Left kidney (tissue), 2 donors: ENCODE measurements around the gene ZZZ3. TPM values are rescaled to one million over a fixed set of nuclear protein-coding genes. Genes with fewer than 3 reads are reported as not detected.
"Not testable (repeated sequence)": the region's sequence is repeated elsewhere in the genome, so short reads cannot be mapped to it uniquely, and the experiment has no call there.

Source experiments
- DNase-seq: peaks from one replicate; pipeline ENCODE4 v3.0.0-alpha.2; 2013
- polyA plus RNA-seq: library from polyadenylated mRNA; unstranded; fragments of 120-200 nt; gene quantifications from one replicate; pipeline ENCODE4 v1.2.1, GENCODE V29; 2013; ENCODE audit not compliant: insufficient read length

ZZZ3 gene
- polyA plus RNA-seq, 1 donor: 73.0 TPM

- no peak for DNase-seq
These were observed 10.1 kb downstream of the ZZZ3 start for GRCh38 chr1:77672374-77672773.

GRCh38 chr1:77671836-77672235 lies 10.6 kb downstream of the ZZZ3 start:
- no peak for DNase-seq

- DNase-seq: no peak
These were observed 12.1 kb downstream of the ZZZ3 start for GRCh38 chr1:77670330-77670729.

GRCh38 chr1:77668924-77669449 lies 13.5 kb downstream of the ZZZ3 start:
- no peak for DNase-seq

GRCh38 chr1:77664939-77665516 lies 17.4 kb downstream of the ZZZ3 start:
- DNase-seq: no peak

GRCh38 chr1:77661696-77662095 lies 20.8 kb downstream of the ZZZ3 start:
- DNase-seq: no peak

GRCh38 chr1:77659879-77660593 lies 22.4 kb downstream of the ZZZ3 start:
- DNase-seq: no peak

- DNase-seq: no peak
These were observed 24.2 kb downstream of the ZZZ3 start for GRCh38 chr1:77658271-77658670.

GRCh38 chr1:77655431-77655974 lies 27.0 kb downstream of the ZZZ3 start:
- DNase-seq: no peak

GRCh38 chr1:77652970-77653516 lies 29.4 kb downstream of the ZZZ3 start:
- no peak for DNase-seq

GRCh38 chr1:77652268-77652667 lies 30.2 kb downstream of the ZZZ3 start:
- DNase-seq: no peak

GRCh38 chr1:77649127-77649526 lies 33.3 kb downstream of the ZZZ3 start:
- no peak for DNase-seq

- not testable (repeated sequence) for DNase-seq
These were observed 36.2 kb downstream of the ZZZ3 start for GRCh38 chr1:77646224-77646623.

- no peak for DNase-seq
These were observed 39.0 kb downstream of the ZZZ3 start for GRCh38 chr1:77643456-77643855.

- DNase-seq: no peak
These were observed 39.5 kb downstream of the ZZZ3 start for GRCh38 chr1:77642941-77643340.

- no peak for DNase-seq
These were observed 40.3 kb downstream of the ZZZ3 start for GRCh38 chr1:77642196-77642595.

- no peak for DNase-seq
These were observed 42.8 kb downstream of the ZZZ3 start for GRCh38 chr1:77639557-77640069.

- no peak for DNase-seq
These were observed 43.4 kb downstream of the ZZZ3 start for GRCh38 chr1:77639056-77639455.

GRCh38 chr1:77636864-77637263 lies 45.6 kb downstream of the ZZZ3 start:
- no peak for DNase-seq
